Mucosa of gallbladder (tissue), 1 donor: ENCODE data around the gene RPS10. TPM values are rescaled to one million over a fixed set of nuclear protein-coding genes. Genes with fewer than 3 reads are reported as not detected.

Experiments used
- DNase-seq: peaks from one replicate; pipeline ENCODE4 v3.0.0-alpha.2; 2020; ENCODE audit warnings: low spot score
- total RNA-seq: library from RNA; stranded (reverse); gene quantifications from one replicate; pipeline ENCODE4 v1.2.1, GENCODE V29; 2021
- donor health status: DM: no; HTN: no; CAD: no.

The RPS10 gene
- 896 TPM for total RNA-seq

DNA sequence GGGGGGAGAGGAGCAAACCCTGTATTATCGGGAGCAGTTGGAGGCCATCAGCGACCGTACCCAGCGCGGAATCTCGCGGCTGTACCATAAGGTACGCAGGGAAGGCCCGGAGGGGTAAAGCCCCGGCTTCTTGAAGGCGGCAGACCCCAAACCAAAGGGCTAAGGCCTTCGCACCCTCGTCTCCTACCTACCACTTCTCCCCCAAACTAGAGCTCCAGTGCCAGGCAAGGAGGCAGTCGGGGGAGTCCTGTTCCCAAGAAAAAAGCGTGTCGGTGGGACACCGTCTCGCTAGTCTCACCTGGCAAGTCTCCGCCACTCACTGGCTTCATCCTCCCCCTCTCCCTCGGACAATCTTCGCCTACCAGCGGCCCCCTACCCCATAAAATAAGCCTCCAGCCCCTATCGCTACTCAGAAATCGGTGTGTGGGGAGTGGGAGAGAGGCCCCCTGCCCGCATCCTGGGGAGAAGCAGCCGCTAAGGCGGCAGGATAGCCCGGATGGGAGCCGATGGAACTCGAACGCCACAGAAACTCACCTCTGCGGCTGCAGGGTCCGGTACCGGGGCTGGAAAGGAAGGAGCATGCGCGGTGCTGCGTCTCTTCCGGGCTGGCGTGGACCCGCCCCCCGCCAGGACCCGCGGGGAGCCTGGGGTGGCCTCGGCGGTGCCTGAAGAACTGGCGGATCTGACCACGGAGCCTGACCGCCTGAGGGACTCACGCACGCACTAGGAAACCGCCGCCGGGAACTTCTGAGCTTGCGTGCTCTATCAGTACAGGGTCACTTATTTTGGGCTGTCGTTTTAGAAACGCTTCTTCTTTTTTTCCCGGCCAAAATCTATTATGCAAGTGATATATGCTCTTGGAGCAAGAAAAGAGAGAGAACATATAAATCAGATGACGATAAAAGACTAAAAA lies at the start of gene RPS10:
TSS of gene RPS10 (minus strand) at position 572 of the 913 bp plus-strand sequence. CDS start 848 bp downstream, outside the sequence.
- peak; percentile 94 for DNase-seq

DNA sequence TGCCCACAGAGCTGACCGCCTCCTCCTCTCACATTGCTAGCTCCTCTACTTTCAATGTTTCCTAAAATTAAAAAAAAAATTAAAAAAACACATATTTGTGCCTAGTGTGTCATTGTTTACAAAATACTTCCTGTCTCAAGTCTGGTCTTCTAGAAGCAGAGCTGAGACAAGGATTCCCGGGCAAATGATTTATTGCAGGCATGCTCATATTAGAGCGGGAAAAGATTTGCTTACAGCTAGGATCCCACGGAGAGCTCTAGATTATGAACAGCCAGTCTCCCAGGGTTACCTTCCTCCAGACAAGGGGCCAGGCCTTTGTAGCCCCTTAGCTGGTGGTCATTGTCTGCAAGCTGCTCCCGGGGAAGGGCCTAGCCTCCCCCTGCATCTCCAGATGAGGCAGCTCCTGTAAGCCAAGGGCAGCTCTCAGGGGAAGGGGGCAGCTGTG lies 49.4 kb upstream of the RPS10 start:
- no peak for DNase-seq

DNA sequence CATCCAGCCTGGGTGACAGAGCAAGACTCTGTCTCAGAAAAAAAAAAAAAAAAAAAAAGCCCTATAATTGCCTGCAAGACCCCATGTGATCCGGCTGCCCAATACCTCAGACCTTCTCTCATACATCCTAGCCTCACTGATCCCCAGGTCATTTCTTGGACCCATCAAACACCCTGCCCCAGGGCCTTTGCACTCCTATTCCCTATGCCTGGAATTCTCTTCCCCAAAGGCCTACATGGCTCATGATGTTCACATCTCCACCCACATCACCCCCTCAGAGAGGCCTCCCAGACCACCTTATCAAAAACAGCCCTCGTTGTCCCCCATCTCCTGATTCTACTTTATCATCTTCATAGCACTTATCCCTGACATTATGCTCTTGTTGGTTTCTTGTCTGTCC lies 48.9 kb upstream of the RPS10 start:
- no peak for DNase-seq

DNA sequence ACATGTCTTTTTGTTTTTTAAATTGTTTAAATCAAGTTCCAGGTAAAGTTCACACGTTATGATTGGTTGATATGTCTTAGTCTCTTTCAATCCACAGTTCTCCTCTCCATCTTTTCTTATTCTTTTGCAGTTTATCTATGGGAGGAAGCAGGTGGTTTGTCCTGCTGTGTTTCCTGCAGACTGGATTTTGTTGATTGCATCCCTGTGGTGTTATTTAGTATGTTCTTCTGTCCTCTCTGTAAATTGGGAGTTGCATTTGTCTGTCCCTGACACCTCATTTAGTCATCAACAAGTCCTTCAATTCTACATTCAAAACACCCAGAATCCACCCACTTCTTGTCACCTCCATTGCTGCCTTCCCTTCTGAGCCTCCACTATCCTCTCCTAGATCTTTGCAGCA lies 48.1 kb upstream of the RPS10 start:
- no peak for DNase-seq

DNA sequence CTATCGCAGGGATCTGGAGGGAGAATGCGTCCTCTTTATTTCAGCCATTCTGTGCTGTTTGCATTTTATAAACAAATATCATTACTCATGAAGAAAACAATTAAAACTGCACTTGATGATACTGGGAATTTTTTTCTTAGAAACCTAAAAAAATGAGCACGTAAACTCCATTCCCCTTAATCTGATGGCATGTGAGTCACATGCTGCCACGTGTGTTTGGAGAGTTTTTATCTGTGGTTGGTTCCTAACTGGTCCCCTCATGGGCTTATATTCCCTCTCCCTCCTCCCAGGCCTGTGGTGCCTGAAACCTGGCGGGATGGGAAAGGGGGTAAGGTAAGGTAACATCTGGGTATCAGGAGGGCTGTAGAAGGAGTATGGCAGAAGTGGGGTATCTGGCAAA lies 46.6 kb upstream of the RPS10 start:
- DNase-seq, result no peak

DNA sequence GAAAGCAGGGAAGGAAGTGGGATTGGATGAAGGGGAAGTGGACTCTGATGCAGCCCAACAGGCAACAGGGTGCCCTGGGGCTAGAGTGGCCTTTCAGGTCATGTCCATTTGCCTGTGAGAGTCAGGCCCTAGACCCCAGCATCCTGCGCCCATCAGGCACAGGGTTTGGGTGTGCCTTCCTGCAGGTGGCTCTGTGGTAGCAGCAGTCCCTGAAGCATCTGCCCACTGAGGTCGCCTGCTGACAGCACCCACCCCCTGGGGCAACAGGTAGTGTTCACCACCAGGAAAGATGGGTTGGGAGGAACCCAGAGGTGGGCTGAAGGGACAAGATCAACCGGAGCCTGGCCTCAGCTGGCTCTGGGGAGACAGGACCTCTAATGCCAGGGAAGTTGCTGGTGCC lies 43.6 kb upstream of the RPS10 start:
- no peak for DNase-seq

DNA sequence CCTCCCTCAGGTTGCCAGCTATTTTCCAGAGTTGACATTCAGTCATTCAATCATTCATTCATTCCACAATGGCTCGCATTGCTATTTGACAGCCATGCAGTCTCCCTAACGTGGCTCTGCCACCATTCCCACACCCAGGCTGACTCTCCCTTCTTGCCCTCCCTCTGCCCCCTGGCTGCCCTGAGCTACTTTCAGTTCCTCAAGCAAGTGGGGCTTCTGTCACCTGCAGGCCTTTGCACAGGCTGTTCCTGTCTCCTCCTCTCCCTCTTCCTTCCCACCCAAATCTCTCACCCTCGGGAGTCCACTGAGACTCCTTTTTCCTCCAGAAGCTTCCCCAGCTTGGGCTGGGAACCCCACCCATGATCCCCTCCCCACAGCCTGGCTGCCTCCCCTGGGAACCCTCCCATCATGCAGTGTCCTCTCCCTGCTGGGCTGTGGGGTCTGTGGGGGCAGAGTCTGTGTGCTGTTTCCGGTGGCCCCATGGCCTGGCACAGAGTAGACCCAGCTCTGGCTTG lies 42.6 kb upstream of the RPS10 start:
- DNase-seq, result no peak

DNA sequence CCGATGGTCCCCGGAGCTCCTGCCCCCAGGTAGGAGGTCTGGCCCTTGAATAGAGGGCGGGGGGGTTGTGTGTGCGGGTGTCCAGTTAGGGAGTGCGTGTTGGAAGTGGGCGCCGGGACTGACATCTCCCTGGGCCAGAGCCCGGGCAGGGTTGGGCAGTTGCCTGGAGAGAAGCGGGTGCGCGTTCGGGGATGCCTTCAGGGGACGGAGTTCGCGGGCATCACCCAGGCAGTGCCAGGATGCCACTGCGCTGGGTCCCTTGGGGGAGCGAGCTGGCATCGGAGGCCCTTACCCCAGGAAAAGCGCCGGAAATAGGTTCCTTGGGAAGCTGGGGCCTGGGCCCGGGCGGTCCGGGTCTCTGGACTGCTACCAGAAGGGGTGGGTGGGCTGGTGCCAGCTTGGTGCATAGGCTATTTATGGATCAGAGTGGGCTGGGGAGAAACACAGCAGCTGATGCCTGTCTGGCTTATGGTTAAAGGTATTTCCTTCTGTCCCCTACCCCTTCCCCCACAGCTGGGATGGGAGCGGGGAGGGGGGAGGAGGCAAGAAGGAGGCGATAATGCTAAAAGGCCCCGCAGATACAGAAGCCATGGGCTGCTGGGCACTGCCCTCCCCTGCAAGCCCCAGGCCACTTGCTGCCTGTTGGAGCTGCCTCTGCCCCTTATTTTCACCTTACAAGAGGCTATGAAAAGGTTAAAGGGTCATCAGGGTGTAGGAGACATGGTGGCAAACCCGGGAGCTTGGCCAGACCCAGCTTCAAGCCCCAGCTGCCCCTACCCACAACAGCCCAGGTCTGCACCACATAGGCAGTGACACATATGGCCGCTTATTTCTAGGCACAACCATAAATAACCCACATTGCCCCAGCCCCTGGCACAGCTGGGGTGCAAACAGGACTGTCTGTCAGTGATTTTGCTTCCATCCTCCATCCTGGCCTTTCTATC lies 40.6 kb upstream of the RPS10 start:
- no peak for DNase-seq

DNA sequence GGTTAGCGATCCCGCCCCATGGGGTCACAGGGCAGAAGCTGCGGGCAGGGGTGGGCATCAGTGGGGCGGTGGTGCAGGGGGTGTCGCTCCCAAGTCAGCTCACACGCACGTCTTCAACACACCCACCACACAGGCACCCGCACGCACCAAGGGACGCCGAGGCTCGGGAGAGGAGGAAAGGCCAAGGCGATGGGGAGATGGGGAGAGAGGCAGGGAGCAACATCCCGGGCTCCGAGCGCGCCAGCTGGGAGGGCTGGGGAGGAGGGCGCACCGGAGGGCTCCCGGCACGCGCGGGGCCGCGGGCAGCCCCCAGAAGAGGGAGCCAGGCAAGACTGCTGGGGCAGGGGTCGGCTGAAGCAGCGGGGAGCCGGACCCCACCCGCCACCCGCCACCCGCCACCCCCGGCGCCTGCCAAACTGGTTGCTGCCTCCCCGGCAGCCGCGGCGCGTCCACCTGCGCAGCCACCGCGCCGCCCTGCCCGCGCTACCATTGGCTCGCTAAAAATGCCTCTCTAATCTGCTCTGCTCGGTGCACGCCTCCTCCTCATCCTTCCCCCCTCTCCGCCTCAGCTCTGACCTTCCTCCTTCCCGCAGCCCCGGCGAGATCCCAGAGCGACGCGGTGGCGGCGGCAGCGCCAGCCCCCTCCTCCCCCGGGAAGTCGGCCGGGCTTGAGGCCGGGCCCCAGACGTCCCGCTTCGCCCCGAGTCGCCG lies 39.8 kb upstream of the RPS10 start, which contains the start of gene PACSIN1:
TSS of gene PACSIN1 (plus strand) at position 546 of the 711 bp plus-strand sequence. CDS start 60,230 bp downstream, outside the sequence.
- DNase-seq, result no peak

DNA sequence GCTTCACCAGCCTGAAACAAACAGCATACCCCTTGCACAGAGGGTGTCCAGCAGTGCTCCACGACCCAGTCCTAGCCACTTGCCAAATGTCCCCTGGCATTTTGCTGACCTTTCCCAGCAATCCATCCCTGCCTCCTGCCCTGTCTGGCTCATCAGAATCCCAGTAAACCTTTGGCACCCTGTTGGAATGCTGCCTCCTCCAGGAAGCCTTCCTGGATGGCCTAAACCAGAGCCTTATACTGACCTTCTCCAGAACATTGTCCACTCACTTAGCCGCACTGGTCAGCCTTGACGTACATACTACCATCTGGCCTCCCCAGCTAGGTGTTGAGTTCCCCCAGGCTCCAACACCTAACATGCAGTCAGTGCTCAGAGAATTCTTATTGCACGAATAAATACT lies 38.0 kb upstream of the RPS10 start:
- DNase-seq, result no peak

DNA sequence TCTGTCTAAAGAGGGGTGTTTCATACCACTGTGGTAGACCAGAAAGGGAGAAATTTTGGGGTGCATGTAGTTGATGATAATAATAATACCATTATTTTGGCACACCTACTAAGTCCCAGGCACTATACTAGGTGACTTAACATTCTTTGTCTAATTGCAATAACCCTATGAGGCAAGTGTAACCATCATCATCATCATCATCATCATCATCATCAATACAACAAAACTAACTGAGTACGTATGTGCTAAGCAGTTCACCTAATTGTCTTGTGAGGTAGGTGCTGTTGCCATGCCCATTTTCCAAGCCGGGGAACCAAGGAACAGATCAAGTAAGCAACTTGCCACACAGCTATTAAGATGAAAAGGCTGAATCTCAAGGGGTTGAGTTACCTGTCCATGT lies 37.4 kb upstream of the RPS10 start:
- no peak for DNase-seq

DNA sequence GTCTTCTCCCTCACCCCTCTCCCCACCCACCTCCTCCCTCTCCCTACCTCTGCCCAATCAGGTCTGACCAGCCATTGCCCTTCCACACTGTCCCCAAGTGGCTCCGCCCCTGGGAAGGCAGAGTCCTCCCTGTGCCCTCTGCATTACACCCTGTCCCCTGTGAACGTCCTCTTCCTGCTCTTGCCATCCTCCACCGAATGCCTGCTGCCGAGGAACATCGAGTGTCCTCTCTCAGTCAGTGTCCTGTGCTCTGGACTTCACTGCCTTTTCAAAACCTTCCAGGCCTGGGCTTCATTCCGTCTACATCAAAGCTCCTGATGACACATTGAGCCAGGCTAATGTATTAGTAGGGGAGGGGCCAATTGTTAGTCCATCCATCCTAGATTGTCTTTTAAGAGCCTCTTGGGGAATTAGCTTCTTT lies 36.7 kb upstream of the RPS10 start:
- peak; percentile 41 for DNase-seq

DNA sequence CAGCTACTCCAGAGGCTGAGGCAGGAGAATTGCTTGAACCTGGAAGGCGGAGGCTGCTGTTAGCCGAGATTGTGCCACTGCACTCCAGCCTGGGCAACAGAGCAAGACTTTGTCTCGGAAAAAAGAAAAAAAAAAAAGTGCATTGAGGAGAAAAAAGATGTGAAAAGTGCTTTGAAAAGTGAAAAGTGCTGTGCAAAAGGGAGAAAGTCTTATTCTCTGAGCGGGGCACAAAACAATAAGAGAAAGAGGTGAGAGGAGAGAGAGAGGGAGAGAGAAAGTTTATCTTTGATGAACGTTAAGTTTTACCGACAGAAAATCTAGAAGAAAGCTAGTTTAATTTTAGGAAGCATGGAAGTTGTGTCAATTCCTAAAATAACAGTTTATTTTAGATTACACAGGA lies 36.1 kb upstream of the RPS10 start:
- no peak for DNase-seq

DNA sequence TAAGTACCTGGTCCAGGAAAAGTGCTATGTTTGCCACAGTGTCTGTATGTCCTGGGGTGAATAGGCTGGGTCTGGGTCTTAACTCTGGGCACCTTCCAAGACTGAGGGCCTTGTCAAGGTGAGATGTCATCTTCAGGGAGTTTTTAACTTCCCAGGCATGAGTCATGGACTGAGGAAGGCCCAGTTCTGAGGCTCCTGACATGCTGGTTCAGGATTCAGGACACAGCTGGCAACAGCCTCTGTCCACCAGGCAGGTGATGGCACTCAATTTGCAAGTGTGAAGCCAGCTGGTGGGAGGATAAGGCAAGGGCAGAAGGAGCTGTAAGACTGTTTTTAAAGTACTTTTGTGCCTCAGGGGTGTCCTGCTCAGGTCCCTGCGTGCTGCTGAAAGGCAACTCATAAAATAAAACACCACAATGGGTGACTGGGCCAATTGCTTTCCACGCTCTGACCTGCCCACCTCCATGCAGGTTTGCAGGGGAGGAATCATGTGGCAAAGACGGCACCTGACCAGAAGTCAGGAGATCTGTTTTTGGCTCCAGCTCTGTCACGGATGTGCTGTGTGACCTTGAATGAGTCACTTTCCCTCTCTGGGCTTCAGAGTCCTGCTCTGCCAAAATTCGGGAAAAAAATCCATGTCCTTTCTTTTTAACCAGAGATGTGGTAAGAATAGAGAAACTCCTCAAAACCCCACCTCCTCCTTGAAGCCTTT lies 35.1 kb upstream of the RPS10 start:
- DNase-seq, result no peak

DNA sequence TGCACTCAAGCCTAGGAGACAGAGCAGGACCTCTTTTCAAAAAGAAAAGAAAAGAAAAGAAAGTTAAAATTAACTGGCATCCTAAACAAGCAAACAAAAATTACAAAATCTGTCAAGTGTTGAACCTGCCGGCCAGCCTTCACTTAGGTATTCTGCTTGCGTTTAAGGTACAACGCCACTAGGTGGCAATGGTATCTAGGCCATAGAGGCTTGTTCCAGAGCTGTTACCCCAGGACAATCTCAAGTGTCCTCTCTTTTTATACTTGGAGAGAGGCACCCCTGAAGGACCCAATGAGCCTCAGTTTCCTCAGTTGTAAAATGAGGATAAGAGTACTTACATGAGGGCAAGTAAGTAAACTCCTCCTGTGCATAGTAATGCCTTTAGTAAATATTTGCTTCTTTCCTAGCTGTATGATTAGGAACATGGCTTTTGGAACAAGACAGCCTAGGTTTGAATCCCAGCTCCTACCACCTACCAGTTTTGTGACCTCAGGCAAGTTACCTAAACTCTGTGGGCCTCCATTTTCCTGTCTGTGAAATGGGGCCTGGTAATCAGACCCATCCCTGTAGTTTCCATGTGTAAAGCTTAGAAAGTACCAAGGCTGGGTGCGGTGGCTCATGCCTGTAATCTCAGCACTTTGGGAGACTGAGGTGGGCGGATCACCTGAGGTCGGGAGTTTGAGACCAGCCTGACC lies 34.2 kb upstream of the RPS10 start:
- peak; percentile 46 for DNase-seq

DNA sequence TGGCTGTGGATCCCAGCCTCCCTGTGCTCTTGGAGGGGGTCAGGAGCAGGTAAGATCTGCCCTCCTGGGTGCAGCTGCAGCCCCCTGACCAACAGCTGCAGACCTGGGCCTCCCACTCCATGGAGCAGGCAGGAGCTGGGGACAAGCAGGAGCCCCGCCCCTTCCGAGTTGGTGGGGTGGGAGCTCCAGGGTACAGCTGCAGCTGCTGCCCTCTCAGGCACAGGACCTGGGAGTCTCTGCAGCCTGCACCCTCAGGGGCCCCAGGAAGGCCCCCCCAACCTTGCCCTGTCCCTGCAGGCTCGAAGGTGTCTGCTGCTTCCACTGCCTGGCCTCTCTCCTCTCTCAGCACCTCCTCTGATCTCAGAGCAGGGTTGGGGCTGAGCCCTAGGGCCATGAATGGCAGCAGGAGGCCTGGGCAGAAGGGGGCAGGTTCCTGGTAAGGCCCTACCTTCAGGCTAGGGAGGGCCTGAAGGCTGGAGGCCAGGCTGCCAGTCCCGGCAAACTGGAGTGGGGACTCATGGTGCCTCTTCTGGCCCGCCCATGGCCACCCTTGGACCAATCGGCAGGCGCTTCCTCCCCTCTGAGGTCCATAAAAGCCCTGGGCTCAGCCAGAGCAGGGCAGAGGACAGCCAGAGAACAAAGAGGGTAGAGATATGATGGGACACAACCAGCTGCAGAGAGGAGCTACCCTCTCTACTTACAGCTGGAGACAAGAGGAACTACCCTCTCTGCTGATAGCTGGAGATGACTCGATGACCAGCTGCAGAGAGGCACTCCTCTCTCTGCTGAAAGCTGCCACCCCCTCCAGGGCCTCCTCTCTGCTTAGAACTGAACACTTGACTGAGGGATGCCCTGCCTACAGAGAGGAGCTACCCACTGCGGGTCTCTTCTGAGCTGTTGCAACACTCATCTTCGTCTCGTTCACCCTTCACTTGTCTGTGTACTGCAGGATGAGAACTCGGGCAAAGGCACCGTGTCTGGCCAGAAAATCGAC lies 32.2 kb upstream of the RPS10 start:
- DNase-seq, result no peak

DNA sequence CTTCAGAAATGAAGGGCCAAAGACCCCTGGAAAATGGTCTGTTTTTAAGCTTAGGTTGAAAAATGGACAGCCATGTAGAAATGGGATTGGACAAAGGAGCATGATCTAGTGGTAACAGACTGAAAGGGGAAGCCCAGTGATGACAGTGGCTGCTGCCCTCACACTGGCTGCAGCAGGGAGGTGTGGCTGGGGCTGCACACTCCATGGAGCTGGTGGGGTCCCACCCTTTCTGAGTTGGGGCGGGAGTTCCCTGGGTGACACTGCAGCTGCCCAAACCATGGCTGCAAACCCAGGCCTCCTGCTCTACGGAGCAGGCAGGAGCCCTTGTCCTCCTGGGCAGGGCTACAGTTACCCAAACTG lies 31.5 kb upstream of the RPS10 start:
- no peak for DNase-seq

DNA sequence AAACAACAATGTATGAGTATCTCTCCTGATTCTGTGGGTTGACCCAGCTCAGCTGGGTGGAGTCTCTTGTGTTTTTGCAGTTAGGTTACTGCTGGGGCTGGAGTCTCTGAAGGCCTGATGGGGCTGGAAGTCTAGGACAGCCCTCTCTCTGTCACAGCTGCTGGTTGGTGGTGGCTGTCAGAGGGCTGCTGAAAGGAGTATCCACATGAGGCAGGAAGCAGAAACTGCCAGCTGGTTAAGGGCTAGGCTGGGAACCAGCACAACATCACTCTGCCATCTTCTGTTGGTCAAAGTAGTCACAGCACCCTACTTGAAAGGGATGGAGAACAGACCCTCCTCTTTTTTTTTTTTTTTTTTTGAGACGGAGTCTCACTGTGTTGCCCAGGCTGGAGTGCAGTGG lies 30.0 kb upstream of the RPS10 start:
- DNase-seq, result no peak

DNA sequence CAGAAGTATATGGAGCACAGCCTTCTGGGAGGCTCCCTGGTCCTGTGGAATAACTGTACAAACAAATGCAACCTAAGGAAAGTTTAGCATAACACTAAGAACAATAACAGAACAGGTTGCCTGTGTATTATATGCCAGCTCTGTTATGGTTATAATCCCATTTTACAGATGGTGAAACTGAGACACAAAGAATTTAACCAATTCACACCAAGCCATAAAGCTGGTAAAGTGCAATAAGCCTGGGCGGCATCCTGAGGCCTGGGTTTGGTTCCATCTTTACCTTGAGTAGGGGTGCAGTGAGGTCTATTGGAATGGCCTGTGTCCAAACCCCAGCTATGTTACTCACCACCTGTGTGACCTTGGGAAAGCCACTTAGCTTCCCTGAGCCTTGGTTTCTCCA lies 25.3 kb upstream of the RPS10 start:
- no peak for DNase-seq
